Measurements from ENCODE around the gene CD37. TPM values are rescaled to one million over a fixed set of nuclear protein-coding genes. Genes with fewer than 3 reads are reported as not detected.

CD37 gene
- total and polyA plus RNA-seq, 11 donors, result 1.4 to 45.2 (median 3.9) TPM

- peaks cover 0 to 27% (median 11%) of the 10 kb centered on the region in 12 donors for H3K4me1 ChIP-seq
- H3K36me3 ChIP-seq, result peaks cover 0 to 27% (median 21%) of the 10 kb centered on the region in 9 donors
- ATAC-seq (peak; percentile 27 to 65 (median 50)), DNase-seq (peak; percentile 81 to 89 (median 87))
- TF ChIP-seq POLR2A (IDR thresholded peaks at IDR 0.05), result peak in 1 of 2 donors; percentile 61
- TF ChIP-seq CTCF (IDR thresholded peaks at IDR 0.05), result no peak
- 0 to 1% (median 1%) methylated on average over 34 to 52 of the region's 52 CpGs for WGBS, 4 donors
- H3K27me3 ChIP-seq, result peaks cover 0 to 12% (median 0%) of the 10 kb centered on the region in 9 donors
- intact Hi-C loops (cut with DNase I), result no loop called here
- peak within 1 kb of the TSS; percentile 70 to 97 (median 92) for H3K4me3 ChIP-seq
- no peaks in the 10 kb centered on the region for H3K9me3 ChIP-seq
- peak within 1 kb of the TSS; percentile 93 to 99 (median 98) for H3K27ac ChIP-seq
These were observed 27.1 kb downstream of the CD37 start, which contains the start of gene TEAD2 for GRCh38 chr19:49362048-49362928. TEAD2 (minus strand) TSS chr19:49362416; CDS start chr19:49360075, 2,341 bp downstream.

GRCh38 chr19:49362929-49363267, 27.7 kb downstream of the CD37 start:
- TF ChIP-seq CTCF (IDR thresholded peaks at IDR 0.05), result no peak
- TF ChIP-seq POLR2A (IDR thresholded peaks at IDR 0.05), result no peak
- Histone ChIP-seq H3K27ac (peak overlapping the region; percentile 93 to 99 (median 98)), H3K36me3 (peaks cover 0 to 21% (median 16%) of the 10 kb centered on the region in 9 donors), H3K4me3 (peak overlapping the region; percentile 16 to 97 (median 89)), H3K9me3 (peaks cover 0 to under 1% (median 0%) of the 10 kb centered on the region in 12 donors), H3K27me3 (peaks cover 0 to 12% (median 0%) of the 10 kb centered on the region in 9 donors), H3K4me1 (peaks cover 0 to 23% (median 7%) of the 10 kb centered on the region in 12 donors)
- peak in 4 of 5 donors; percentile 51 to 69 (median 63) for DNase-seq
- ATAC-seq, result peak in 2 of 4 donors; percentile 2 to 17
- 1 to 2% (median 1%) methylated on average over 14 of the region's 14 CpGs for WGBS, 4 donors
- intact Hi-C loops (cut with DNase I), result loop anchor here in 1 of 10 donors (1.0 kb wide), 1 partner anchor 80 kb away; no protein-coding TSS in a partner anchor

- H3K4me3 ChIP-seq, result peak within 1 kb of the TSS; percentile 16 to 97 (median 89)
- WGBS, 4 donors, result 2 to 5% (median 2%) methylated on average over 38 to 46 of the region's 46 CpGs
- DNase-seq (peak; percentile 98 to 100 (median 99)), ATAC-seq (peak; percentile 88 to 95 (median 92))
- peaks cover 0 to 23% (median 7%) of the 10 kb centered on the region in 12 donors for H3K4me1 ChIP-seq
- TF ChIP-seq CTCF (IDR thresholded peaks at IDR 0.05) (peak in 7 of 12 donors; percentile 12 to 45 (median 26)), POLR2A (IDR thresholded peaks at IDR 0.05) (peak in 1 of 2 donors; percentile 69)
- peaks cover 0 to 12% (median 0%) of the 10 kb centered on the region in 9 donors for H3K27me3 ChIP-seq
- intact Hi-C loops (cut with DNase I), result loop anchor here in 1 of 10 donors (1.0 kb wide), 1 partner anchor 80 kb away; no protein-coding TSS in a partner anchor
- peaks cover 0 to 15% (median 11%) of the 10 kb centered on the region in 9 donors for H3K36me3 ChIP-seq
- H3K9me3 ChIP-seq, result peaks cover 0 to 7% (median 0%) of the 10 kb centered on the region in 12 donors
- peak within 1 kb of the TSS; percentile 93 to 99 (median 98) for H3K27ac ChIP-seq
These were observed 28.3 kb downstream of the CD37 start, which contains the start of gene DKKL1 for GRCh38 chr19:49363268-49364082. DKKL1 (plus strand) TSS chr19:49363877; CDS start chr19:49363999, 122 bp downstream.
